Measurements from ENCODE around the gene RNF10.

GRCh38 chr12:120620624-120621023 is 86.5 kb downstream of the RNF10 start:
- TF ChIP-seq TCF12 (IDR thresholded peaks at IDR 0.05) (no peak), CTCF (IDR thresholded peaks at IDR 0.05) (no peak), NRF1 (IDR thresholded peaks at IDR 0.05; ENCODE audit: low read depth, low read length) (no peak), SMC3 (IDR thresholded peaks at IDR 0.05; ENCODE audit: low read depth, low read length) (no peak), JUND (IDR thresholded peaks at IDR 0.05) (no peak), USF2 (IDR thresholded peaks at IDR 0.05; ENCODE audit: borderline replicate concordance, low read depth, low read length) (no peak), FOSL2 (IDR thresholded peaks at IDR 0.05; ENCODE audit: borderline replicate concordance, low read depth) (no peak), PBX3 (IDR thresholded peaks at IDR 0.05) (no peak), RFX5 (IDR thresholded peaks at IDR 0.05; ENCODE audit: low read length) (no peak)

Data from SK-N-SH (cell line).